Fibroblast of skin of left biceps (primary cell): ENCODE data around the gene NCK1.
"Not testable (repeated sequence)": the region's sequence is repeated elsewhere in the genome, so short reads cannot be mapped to it uniquely, and the experiment has no call there.

Source experiments
- DNase-seq, 2 experiments: peaks; one replicate each; pipeline ENCODE4 v3.0.0-alpha.2; 2013; ENCODE audit warnings: low read depth in 2 of 2

Gene NCK1

DNA sequence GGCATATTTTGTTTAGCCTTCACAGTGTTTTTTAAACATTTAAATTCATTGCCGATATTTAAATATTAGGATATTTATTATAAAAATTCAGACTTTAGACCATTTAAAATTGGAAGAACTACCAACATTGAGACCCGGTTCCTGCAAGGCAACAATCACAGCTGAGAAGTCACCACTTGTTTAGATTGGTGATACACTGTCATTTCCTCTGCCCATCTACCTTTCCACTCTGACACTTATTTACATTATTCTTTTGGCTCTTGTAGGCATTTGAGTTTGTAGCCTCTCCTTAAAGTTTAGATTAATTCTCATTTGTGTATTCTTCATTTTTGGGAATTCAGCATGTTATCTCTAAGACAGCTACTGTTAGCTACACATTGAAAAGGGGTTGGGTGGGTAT lies 85.5 kb downstream of the NCK1 start:
- DNase-seq, result no peak

DNA sequence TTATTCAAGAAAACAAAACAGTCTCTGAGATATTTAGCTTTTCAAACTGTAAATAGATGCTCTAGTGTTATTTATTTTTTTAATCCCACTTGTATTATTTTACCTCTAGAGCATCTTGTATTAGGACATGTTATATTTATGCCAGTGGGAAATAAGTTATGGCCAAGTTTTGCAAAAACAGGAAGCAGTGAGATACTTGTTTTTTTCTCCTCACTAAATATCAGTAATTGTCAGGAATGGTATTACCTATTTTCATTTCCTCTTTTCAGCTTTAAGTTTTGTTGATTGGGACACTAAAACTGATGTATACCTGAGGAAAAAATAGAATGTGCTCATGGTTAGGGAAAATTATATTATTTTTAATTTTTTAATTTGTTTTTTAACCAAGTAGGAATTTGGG lies 87.1 kb downstream of the NCK1 start:
- DNase-seq, result no peak

DNA sequence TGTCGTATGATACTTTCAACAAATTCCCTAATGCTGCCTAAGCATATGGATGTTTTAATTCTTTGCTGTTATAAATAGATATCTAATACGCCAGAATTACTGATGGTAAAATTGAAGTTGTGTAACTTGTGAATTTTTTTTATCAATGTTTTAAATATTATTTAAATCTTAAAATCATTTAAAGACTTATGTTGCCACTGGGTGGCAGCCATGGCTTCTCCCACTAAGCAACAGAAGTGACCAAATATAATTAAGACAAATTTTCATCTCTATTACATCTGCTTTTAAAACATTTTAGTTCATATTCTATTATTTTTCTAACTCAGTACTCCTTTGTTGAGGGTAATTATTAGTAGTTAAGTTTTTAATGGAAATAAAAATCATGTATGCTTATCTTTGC lies 87.7 kb downstream of the NCK1 start:
- no peak for DNase-seq

DNA sequence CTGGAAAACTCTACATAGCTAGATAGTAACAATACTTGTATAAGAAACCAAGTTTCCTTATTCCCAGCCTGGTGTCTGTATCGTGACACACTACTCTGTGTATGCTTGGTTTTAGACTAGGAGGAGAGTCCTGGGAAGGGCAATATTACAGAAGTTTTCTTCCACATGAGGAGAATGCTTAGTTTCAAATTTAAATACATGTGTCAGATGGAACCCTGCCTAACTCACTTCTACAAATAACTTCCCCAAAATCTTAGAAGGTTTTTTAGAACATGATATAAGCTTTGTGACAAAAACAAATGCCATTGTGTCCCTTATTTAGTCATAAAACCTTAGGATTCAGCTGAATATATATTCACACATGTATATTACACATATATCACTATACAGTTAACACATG lies 88.6 kb downstream of the NCK1 start:
- DNase-seq, result no peak

DNA sequence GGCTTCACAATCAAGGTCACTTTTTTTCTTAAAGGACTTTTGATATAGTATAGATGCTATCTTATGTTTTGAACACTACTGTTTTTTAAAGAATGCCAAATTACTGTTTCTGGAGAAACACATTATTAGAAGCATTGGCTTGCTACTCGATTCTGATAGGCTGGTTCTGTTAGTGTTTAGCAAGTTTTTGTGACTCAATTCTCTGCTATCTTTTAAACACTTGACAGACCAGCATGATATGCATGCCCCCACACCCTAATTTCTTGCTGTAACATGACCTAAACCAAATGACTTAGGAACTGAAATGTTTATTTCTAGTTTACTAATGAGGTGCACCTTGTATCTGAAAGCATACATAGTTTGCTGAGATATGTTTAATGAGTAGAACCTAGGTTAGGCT lies 90.3 kb downstream of the NCK1 start:
- no peak for DNase-seq

DNA sequence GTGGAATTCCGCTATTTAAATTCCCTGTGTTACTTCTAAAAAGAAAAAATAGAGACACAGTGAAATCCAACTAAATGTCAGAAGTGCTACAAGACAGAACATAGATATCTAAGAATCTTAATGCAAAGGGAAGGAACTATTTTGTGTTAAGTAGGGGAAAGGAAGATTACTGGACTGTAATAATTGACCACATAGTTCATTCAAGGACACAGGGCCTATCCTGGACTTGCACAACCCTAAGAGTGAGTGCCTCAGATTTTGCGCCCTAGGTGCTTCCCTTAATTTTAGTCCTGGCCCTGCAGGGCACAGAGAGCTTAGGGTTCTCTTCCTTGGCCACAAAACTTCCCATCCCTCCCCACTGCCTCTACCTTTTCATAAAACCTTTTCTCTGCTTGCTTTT lies 92.2 kb downstream of the NCK1 start:
- DNase-seq, result no peak

DNA sequence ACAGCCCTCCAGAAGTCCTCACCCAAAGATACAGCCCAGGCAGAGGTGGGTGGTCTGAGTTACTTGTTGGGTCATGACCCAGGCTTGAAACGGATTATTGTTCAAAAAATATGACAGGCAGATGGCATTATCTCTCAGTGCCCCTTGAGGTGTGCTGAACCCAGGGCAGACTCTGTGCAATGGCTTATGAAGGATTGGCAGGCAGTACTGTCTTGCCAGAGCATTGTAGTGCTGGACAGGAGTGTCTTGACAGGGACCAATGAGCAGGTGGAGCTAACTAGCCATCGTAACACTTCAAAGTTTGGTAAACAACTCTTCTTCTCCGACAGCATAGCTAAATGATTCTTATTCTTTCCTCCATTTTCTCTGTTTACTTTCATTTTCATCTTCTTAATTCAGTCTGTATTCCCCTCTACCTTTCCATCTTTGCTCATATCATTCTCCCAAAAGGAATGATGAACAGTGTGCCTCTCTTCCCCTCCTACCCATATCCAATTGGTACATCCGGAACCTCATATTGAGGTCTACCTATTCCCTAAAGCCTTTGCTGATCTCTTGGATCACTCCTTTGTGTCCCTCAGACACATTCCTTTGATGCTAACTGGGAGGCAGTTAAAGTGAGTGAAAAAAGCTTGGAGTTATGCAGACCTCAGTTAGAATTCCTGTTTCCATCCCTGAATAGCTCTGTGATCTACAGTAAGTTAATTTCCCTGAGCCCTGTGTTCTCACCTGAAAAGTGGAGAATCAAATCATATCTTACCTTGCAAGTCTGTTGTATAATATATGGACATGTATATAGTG lies 93.2 kb downstream of the NCK1 start:
- no peak for DNase-seq

DNA sequence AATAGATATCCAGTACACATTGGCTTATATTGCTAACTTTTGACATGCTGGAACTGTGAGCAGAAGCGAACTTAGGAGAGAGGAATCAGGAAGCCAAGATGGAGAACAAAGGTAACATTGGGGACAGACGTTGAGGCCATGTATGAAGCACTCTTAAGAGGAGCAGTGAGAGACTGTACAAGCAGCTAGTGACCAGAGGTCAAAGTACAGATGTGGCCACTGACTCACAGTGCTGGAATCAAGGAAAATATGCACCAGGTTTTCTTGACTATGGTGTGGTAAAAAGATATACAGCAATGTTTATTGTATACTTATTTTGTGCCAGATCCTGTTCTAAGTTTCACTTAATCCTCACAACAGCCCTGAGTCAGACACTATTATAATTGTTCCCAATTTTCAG lies 93.8 kb downstream of the NCK1 start:
- DNase-seq, result peak in 1 of 2 experiments; percentile 37

DNA sequence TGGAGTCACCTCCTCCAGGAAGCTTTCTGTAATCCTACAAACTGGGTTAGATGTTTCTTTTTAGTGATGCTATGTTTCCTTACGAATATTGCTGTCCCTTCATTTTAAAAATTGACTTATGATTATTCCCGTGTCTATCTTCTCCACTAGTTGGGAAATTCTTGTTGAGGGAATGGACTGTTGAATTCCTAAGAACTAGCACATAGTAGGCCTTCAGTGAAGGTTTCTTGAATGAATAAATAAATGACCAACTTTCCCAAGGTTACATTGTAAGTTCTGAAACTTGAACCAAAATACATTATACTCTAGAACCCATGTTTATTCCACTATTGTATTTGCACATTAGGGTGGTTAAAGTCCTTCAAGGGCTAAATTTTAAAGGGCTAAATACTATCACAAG lies 95.0 kb downstream of the NCK1 start:
- no peak for DNase-seq

DNA sequence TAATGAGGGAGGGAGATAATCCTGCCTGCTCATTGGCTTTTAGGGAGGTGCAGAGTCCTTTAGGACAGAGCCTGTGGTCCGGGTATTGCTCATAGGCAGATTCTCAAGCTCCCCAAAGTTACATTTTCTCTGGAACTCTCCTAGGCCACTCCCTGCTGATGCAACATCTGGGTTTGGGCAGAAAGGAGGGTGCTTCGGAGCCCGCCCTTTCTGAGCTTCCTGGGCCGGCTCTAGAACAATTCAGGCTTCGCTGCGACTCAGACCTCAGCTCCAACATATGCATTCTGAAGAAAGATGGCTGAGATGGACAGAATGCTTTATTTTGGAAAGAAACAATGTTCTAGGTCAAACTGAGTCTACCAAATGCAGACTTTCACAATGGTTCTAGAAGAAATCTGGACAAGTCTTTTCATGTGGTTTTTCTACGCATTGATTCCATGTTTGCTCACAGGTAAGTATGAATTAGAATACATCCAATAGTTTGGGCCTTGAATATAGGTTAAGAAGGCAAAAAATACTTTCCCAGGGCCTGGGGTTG lies 95.8 kb downstream of the NCK1 start, which contains the start of gene IL20RB:
IL20RB (plus strand) TSS at position 233 of the 538 bp plus-strand sequence; CDS start at position 364, 131 bp downstream.
- peak in 1 of 2 experiments; percentile 36 for DNase-seq

DNA sequence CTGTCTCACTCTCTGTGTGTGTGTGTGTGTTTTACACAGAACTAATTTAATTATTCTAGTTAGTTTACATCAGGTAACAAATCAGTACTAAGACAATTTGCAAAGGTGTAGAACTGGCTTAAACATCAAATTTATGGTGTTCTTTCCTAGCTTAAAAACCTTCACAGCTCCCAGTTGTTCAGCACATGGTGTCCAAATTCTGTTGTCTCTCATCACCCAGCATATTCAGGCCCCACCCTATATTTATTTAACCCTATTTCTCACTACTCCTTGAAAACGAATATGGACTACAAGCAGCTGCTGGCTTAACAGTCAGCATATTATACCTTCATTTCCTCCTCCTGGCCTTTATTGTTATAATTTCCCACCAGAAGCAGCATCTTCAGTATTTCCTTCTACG lies 96.9 kb downstream of the NCK1 start:
- DNase-seq, result no peak

DNA sequence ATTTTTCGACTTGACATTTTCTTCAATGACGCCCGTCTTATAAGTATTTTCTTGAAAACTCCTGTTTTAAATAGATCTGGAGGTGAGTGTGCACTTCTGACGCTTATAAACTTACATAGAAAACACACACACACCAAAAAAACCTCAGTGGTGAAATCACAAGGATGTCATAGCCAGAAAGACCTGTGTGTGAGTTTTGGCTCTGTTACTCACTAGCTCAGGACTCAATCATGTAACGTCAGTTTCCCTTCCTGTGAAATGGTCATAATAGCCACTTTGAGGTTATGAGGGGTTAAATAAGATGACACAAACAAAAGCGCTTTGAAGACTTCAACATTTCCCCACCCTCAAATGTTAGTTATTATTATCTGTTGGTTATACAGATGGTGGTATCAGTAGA lies 97.6 kb downstream of the NCK1 start:
- no peak for DNase-seq

DNA sequence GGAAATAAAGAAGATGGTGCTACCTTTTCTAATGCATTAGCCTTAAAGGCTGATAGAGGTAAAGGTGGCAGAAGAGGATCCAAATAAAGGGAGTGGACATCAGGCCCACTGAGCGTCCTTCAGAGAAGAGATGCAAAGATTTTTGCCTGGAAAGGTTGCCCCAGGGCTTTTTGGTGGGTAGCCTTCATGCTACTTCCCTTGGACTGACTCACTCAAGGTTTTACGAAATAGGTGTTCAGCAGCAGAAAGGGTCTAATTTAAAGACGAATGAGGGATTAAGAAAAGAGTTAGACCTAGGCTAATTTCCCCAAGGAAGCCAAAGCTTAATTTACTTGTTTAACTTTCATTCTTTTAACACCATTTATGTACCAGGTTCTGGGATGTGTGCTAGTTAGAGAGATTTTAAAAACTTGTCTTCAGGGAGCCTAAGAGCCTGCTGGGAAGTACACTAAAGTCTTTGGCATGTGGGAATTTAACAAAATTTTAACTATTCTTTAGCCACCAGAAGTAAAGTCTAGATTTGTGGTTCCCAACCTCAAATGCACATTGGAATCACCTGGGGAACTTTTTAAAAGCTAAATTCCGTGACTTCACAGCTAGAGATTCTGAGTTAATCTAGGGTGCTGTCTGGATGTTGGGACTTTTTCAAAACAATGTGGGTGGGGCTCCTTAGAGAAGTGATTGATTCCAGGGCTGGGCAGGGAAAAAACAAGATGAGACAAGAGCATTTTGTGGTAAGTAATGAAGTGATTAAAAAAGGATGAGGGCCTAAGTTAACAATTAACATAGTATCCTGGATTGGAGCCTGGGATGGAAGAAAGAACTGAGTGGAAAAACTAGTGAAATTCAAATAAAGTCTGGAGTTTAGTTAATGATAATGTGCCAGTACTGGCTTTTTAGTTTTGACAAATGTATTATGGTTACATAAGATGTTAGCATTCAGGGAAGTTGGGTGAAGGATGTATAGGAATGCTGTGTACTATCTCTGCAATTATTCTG lies 99.1 kb downstream of the NCK1 start:
- no peak for DNase-seq

DNA sequence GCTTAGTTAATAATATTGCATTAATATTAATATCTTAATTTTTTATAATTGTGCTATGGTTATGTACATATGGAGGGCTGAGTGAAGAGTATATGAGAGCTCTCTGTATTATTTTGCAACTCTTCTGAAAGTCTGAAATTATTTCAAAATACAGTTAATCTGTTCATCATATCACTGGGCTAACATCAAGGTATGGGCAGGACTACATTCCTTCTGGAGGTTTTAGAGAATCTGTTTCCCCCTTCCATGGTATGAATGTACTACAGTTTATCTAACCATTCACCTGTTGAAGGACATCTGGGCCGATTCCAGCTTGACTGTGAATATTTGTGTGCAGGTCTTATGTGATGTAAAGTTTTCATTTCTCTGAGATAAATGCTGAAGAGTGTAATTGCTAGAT lies 100.9 kb downstream of the NCK1 start:
- no peak for DNase-seq

DNA sequence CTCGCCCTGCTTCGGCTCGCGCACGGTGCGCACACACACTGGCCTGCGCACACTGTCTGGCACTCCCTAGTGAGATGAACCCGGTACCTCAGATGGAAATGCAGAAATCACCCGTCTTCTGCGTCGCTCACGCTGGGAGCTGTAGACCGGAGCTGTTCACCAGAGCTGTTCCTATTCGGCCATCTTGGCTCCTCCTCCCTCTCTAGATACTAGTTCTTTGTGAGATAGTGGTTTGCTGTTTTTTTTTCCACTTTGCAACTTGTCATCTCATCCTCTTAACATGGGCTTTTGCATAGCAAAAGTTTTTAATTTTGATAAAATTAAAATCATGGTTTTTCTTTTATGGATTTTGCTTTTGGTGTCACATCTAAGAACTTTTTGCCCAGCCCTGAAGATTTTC lies 107.5 kb downstream of the NCK1 start:
- not testable (repeated sequence) for DNase-seq

DNA sequence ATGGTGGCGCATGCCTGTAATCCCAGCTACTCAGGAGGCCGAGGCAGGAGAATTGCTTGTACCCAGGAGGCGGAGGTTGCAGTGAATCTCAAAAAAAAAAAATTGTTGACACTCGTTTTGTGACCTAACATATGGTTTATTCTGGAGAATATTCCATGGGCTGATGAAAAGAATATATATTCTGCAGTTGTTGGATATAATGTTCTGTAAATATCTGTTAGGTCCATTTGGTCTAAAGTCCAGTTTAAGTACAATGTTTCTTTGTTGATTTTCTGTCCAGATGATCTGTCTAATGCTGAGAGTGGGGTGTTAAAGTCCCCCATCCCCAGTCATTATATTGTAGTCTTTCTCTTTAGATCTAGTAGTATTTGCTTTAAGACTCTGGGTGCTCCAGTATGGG lies 111.3 kb downstream of the NCK1 start:
- no peak for DNase-seq

DNA sequence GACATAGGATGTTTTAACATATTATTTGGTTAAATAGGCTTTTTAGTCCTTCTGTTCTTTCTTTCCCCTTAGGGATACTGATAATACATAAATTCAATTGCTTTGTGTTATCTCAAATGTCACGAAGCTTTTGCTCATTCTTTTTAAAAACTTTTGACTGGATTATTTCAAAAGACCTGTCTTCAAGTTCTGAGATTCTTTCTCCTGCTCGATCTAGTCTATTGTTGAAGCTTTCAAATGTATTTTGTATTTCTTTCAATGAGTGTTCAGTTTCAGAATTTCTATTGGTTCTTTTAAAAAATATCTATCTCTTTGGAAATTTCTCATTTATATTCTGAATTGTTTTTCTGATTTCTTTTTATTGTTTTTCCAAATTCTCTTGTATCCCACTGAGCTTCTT lies 112.7 kb downstream of the NCK1 start:
- DNase-seq, result no peak

DNA sequence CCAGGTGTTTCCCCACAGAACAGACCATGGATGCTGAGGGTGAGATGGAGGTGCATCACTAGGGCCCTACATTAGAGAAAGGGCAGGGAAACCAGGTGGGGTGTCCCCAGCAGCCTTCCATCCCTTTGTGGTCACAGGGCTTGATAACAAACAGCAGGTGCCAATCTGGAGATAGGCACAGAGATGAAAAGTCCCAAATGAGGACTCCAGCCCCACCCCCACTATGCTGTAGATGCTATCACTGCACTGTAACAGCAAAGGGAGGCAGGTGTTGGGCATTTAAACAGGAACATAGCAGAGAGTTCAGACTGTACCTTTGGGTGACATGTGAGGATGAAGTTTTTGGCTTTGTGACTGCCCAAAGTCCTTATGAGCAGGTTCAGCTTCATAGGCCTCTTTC lies 117.2 kb downstream of the NCK1 start:
- no peak for DNase-seq

DNA sequence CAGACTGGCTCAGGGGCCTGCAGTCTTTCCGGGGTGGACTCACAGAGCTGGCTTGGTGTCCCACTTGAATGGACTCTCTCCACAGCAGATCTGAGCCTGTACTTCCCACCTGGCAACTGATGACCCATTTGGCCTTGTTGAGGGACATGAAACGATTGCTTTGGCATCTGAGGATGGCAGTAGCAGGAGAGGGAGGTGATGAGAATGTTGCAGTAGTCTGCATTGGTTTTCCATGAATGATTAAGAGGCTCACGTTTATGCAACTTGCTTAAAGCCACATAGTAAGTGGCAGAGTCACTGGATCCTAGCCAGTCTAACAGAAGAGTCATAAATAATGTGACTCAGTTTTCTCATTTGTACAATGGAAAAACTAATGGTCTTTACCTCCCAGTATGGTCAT lies 117.7 kb downstream of the NCK1 start:
- no peak for DNase-seq

DNA sequence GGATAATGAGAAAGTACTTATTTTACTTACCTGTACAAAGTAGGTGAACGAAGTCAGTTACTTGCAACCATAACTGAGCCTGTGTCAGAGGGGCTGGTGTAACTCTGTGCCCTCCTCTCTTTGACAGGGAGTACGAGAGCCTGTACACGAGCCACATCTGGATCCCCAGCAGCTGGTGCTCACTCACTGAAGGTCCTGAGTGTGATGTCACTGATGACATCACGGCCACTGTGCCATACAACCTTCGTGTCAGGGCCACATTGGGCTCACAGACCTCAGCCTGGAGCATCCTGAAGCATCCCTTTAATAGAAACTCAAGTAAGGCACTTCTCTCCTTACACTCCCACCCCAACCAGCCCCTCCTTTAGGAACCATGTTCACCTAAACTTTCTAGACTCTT lies 120.0 kb downstream of the NCK1 start:
- DNase-seq, result no peak

DNA sequence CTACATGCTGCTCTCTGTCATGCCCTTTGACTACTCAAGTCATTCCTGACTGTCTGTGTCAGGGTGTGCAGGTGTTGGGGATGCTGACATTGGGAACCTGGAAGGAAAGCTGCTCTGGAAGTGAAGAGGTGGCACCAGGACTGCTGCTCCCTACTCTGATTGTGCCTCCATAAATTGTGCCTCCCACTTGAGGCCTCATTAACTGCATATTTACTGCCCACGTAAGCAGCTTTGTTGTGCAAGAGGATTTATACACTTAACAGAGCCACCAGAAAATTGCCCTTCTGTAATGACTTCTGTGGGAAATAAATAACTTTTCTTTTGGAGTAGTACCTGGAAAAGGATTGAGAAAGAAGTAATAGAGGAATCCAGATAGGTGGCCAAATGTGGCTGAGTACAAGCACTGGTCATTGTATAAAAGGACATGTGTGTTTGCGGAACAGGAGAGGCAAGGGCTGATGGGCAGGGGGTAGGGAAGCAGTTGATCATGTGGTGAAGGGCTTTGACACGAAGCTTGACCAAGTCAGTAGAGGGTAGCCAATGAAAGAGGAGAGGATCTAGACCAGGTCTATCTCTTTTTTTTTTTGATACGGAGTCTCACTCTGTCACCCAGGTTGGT lies 120.6 kb downstream of the NCK1 start:
- DNase-seq, result no peak

DNA sequence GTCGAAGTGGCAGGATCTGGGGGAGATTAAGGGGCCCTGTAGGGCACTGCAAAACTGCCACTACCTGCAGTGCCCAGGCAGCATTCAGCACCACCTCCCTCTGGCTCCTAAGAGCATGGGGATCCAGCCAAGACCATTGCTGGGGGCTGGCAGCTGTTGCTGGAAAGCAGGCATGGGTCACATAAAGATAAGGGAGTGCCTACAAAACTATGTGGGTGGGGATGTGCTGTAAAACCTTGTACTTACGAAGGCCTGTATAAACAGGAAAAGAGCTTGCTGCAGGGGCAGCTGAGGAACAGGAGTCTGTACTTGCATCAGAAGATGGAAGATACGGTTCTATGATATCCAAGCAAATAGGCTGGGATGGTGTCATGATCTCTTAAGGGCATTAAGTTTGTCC lies 122.8 kb downstream of the NCK1 start:
- DNase-seq, result no peak
